RWPE2 (cell line): ENCODE measurements around the gene FAM107B.

ENCODE experiments used
- ATAC-seq: fragments of 200-7000 bp; cut with Tn5 transposase; 3 replicates; pipeline ENCODE4 v1.9.1; 2021; ENCODE audit warnings: low read depth
- DNase-seq: peaks from one replicate; pipeline ENCODE4 v3.0.0-alpha.2; 2020; ENCODE audit warnings: low spot score
- H3K27ac ChIP-seq: fragments of 450-650 bp; 2 replicates; pipeline ENCODE4 v1.5.1; 2017; ENCODE audit warnings: mild to moderate bottlenecking; ENCODE audit not compliant: poor library complexity, severe bottlenecking
- H3K27me3 ChIP-seq: fragments of 250-450 bp; sonication (Bioruptor Pico); 2 replicates; pipeline ENCODE4 v1.5.1; 2021; ENCODE audit warnings: mild to moderate bottlenecking, moderate library complexity; ENCODE audit not compliant: insufficient read depth, poor library complexity, severe bottlenecking
- H3K36me3 ChIP-seq: fragments of 250-450 bp; sonication (Bioruptor Pico); 2 replicates; pipeline ENCODE4 v1.5.1; 2020; ENCODE audit warnings: low read depth, mild to moderate bottlenecking, moderate library complexity
- H3K4me1 ChIP-seq: fragments of 250-450 bp; sonication (Bioruptor Pico); 2 replicates; pipeline ENCODE4 v1.5.1; 2021; ENCODE audit warnings: mild to moderate bottlenecking, moderate library complexity; ENCODE audit not compliant: insufficient read depth, poor library complexity, severe bottlenecking
- H3K4me3 ChIP-seq: fragments of 250-450 bp; sonication (Bioruptor Pico); 2 replicates; pipeline ENCODE4 v1.5.1; 2021; ENCODE audit warnings: mild to moderate bottlenecking, moderate library complexity; ENCODE audit not compliant: severe bottlenecking
- H3K9me3 ChIP-seq: fragments of 250-450 bp; sonication (Bioruptor Pico); 2 replicates; pipeline ENCODE4 v1.5.1; 2021; ENCODE audit warnings: mild to moderate bottlenecking, moderate library complexity; ENCODE audit not compliant: severe bottlenecking
- CTCF ChIP-seq: fragments of 450-650 bp; IDR thresholded peaks from one replicate; pipeline ENCODE4 v1.5.1; 2017; ENCODE audit warnings: mild to moderate bottlenecking, moderate library complexity; ENCODE audit not compliant: poor library complexity, severe bottlenecking

FAM107B gene

GRCh38 chr10:14757986-14758385 lies 16.7 kb downstream of the FAM107B start:
- H3K9me3 ChIP-seq: peaks cover 2% of the 10 kb centered on the region
- H3K4me3 ChIP-seq: no peak overlapping the region
- H3K4me1 ChIP-seq: no peaks in the 10 kb centered on the region
- DNase-seq (no peak), ATAC-seq (no peak)
- no peaks in the 10 kb centered on the region for H3K27me3 ChIP-seq
- TF ChIP-seq CTCF: no peak
- no peak overlapping the region for H3K27ac ChIP-seq
- no peaks in the 10 kb centered on the region for H3K36me3 ChIP-seq

- DNase-seq (no peak), ATAC-seq (no peak)
- H3K27me3 ChIP-seq: no peaks in the 10 kb centered on the region
- no peaks in the 10 kb centered on the region for H3K4me1 ChIP-seq
- H3K36me3 ChIP-seq: no peaks in the 10 kb centered on the region
- H3K27ac ChIP-seq: no peak overlapping the region
- H3K9me3 ChIP-seq: peaks cover 2% of the 10 kb centered on the region
- no peak for TF ChIP-seq CTCF
- H3K4me3 ChIP-seq: no peak overlapping the region
These were observed 17.3 kb downstream of the FAM107B start for GRCh38 chr10:14757394-14757793.

- Histone ChIP-seq H3K36me3 (no peaks in the 10 kb centered on the region), H3K9me3 (peaks cover 2% of the 10 kb centered on the region), H3K27me3 (no peaks in the 10 kb centered on the region), H3K27ac (no peak overlapping the region), H3K4me3 (no peak overlapping the region), H3K4me1 (no peaks in the 10 kb centered on the region)
- ATAC-seq: no peak
- DNase-seq: no peak
- no peak for TF ChIP-seq CTCF
These were observed 21.3 kb downstream of the FAM107B start for GRCh38 chr10:14753441-14753840.

GRCh38 chr10:14751921-14752320 lies 22.8 kb downstream of the FAM107B start:
- DNase-seq: no peak
- Histone ChIP-seq H3K27ac (no peak overlapping the region), H3K27me3 (no peaks in the 10 kb centered on the region), H3K4me3 (no peak overlapping the region), H3K4me1 (no peaks in the 10 kb centered on the region), H3K9me3 (peaks cover 2% of the 10 kb centered on the region), H3K36me3 (no peaks in the 10 kb centered on the region)
- no peak for TF ChIP-seq CTCF
- no peak for ATAC-seq

GRCh38 chr10:14751014-14751896 lies 23.4 kb downstream of the FAM107B start:
- H3K4me1 ChIP-seq: no peaks in the 10 kb centered on the region
- no peak overlapping the region for H3K4me3 ChIP-seq
- TF ChIP-seq CTCF: no peak
- no peaks in the 10 kb centered on the region for H3K36me3 ChIP-seq
- no peak for DNase-seq
- H3K27ac ChIP-seq: no peak overlapping the region
- ATAC-seq: no peak
- no peaks in the 10 kb centered on the region for H3K27me3 ChIP-seq
- peaks cover 2% of the 10 kb centered on the region for H3K9me3 ChIP-seq
